Stimulated activated CD8-positive, alpha-beta memory T cell treated with anti-CD3 and anti-CD28 coated beads, Interleukin-7, amount 100 ng/mL, for 1 hour (primary cell): ENCODE data around the gene ITPR1.
"Not testable (repeated sequence)": the region's sequence is repeated elsewhere in the genome, so short reads cannot be mapped to it uniquely, and the experiment has no call there.

Source experiments
- DNase-seq, 2 donors: peaks; one replicate each; pipeline ENCODE4 v3.0.0-alpha.2; 2020; ENCODE audit warnings: low read depth in 2 of 2

The ITPR1 gene

GRCh38 chr3:4758249-4758860 lies 265.2 kb downstream of the ITPR1 start:
- DNase-seq: no peak

GRCh38 chr3:4758957-4759656 lies 266.0 kb downstream of the ITPR1 start:
- DNase-seq: no peak

GRCh38 chr3:4759689-4760312 lies 266.7 kb downstream of the ITPR1 start:
- DNase-seq: no peak

- DNase-seq: no peak
Measured at GRCh38 chr3:4761759-4762158, 268.6 kb downstream of the ITPR1 start.

GRCh38 chr3:4762481-4763230 lies 269.5 kb downstream of the ITPR1 start:
- not testable (repeated sequence) for DNase-seq

- no peak for DNase-seq
Measured at GRCh38 chr3:4763604-4764247, 270.6 kb downstream of the ITPR1 start.

- DNase-seq: no peak
Measured at GRCh38 chr3:4765212-4765611, 272.1 kb downstream of the ITPR1 start.

GRCh38 chr3:4766263-4766662 lies 273.1 kb downstream of the ITPR1 start:
- no peak for DNase-seq

GRCh38 chr3:4766716-4767499 lies 273.8 kb downstream of the ITPR1 start:
- no peak for DNase-seq

GRCh38 chr3:4768021-4768420 lies 274.9 kb downstream of the ITPR1 start:
- no peak for DNase-seq

- no peak for DNase-seq
Measured at GRCh38 chr3:4768521-4768920, 275.4 kb downstream of the ITPR1 start.

- no peak for DNase-seq
Measured at GRCh38 chr3:4770561-4770960, 277.4 kb downstream of the ITPR1 start.

- no peak for DNase-seq
Measured at GRCh38 chr3:4771243-4771642, 278.1 kb downstream of the ITPR1 start.

- DNase-seq: no peak
Measured at GRCh38 chr3:4772171-4772804, 279.1 kb downstream of the ITPR1 start.

- no peak for DNase-seq
Measured at GRCh38 chr3:4772858-4773257, 279.7 kb downstream of the ITPR1 start.

GRCh38 chr3:4773583-4773982 lies 280.4 kb downstream of the ITPR1 start:
- DNase-seq: no peak

GRCh38 chr3:4774531-4774930 lies 281.4 kb downstream of the ITPR1 start:
- no peak for DNase-seq

GRCh38 chr3:4776399-4776979 lies 283.3 kb downstream of the ITPR1 start:
- no peak for DNase-seq

GRCh38 chr3:4776980-4777581 lies 283.9 kb downstream of the ITPR1 start:
- no peak for DNase-seq

GRCh38 chr3:4778119-4778518 lies 285.0 kb downstream of the ITPR1 start:
- no peak for DNase-seq
